NK-92 (cell line): ENCODE measurements around the gene RUNDC3A.
"Not testable (repeated sequence)": the region's sequence is repeated elsewhere in the genome, so short reads cannot be mapped to it uniquely, and the experiment has no call there.

ENCODE experiments used
- DNase-seq: peaks from one replicate; lab custom pipeline; 2025; ENCODE audit not compliant: unreplicated experiment; lab: John Stamatoyannopoulos, UW

Gene RUNDC3A

DNA sequence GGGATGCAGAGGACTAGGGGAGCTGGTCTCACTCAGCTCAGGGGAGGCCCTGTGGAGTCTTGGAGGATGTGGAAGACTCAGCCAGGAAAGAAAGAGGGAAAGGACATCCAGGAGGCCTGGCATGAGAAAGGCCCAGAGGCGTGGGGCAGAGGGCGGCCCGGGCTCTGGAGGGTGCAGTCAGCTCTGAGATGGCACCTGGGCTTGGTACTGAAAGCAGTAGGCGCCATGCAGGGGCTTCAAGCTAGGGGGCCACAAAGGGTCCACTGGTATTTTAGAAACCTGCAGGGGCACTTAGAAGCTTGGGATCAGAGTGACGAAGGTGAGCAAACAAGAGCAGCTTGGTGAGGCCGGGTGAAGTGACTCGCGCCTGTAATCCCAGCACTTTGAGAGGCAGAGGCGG is 49.7 kb downstream of the RUNDC3A start:
- DNase-seq, result no peak

GRCh38 chr17:44359006-44359405 is 50.6 kb downstream of the RUNDC3A start:
- DNase-seq, result no peak

GRCh38 chr17:44359458-44360143 is 51.2 kb downstream of the RUNDC3A start:
- DNase-seq, result no peak

DNA sequence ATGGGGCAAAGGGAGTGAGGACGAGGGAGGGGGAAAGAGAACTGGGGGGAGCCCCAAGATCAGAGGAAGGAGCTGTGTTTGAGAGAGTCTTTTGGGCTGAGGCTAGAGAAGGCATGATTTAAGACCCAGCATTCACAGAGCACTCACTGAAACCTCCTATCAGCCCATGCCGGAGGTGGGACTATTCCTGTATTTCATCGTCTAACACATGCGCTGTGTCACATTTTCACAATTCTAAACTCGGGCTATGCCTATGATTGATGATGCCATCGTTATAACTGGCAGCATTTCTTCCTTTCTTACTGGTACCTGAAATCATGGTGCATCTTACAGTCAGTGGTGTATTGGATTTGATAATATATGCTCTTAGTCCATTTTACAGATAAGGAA is 51.7 kb downstream of the RUNDC3A start:
- no peak for DNase-seq

GRCh38 chr17:44360826-44361225 is 52.4 kb downstream of the RUNDC3A start:
- no peak for DNase-seq

DNA sequence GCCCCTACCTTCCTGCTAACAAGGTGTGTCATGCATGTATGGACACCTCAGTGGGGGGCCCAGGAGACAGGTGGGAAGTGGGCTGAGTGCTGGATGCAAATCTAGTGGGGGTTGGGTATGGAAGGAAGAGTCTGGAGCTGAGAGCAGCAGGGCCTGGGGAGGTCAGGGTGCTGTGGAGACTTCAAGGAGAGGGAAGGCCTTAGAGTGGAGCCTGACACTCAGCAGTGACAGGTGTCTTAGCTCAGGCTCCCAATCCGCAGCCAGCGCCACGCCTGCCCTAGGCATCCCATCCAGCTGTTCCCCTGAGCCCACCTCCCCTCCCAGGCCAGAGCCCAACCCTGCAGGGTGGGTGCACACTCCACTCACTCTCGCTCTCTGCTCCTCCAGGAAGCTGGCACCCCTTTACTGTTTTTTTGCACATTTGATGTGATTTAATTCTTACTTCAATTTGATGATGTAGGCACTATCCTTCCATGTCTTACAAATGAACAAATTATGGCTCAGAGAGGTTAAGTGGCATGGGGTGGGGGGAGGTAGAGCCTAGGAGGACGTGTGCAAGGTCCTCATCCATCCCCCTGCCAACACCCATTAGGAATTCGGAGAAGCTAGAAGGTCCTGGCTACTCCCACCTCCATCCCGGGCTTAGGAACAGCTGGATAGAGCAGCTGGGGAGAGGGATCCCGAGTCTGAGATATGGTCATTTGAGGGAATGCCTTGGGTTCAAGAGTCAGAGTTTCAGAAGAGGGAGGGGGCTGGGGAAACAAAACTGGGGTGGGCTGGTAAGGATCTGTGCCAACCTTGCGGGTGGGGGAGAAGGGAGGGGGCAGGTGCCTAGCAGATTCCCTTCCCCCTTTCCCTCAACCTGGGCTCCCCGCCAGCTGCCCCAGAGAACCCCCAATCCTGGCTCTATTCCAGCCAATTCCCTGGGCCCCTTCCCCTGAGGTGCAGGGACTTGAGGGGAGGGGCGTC is 53.2 kb downstream of the RUNDC3A start:
- no peak for DNase-seq

DNA sequence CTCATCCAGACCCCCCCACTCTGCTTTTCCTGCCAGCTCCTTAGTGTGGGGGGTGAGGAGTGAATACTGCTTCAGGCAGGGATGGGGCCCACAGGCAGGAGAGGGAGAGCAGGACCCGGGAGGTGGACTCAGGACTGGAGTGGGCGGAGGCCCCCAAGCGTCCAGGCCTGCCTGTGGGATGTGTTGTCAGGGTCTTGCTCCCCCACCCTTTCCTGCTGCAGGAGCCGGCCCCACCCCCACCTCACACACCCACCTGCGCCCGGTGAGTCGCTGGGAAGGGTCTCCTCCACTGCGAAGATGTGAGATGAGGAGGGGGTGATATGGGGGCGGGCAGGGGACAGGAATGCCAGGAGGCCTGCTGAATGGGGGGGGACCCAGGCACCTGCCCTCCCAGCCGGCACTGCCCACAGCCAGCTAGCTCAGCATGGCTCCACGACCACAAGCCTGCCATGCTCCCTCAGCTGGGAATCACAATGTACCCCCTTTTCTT is 54.1 kb downstream of the RUNDC3A start:
- DNase-seq, result no peak

DNA sequence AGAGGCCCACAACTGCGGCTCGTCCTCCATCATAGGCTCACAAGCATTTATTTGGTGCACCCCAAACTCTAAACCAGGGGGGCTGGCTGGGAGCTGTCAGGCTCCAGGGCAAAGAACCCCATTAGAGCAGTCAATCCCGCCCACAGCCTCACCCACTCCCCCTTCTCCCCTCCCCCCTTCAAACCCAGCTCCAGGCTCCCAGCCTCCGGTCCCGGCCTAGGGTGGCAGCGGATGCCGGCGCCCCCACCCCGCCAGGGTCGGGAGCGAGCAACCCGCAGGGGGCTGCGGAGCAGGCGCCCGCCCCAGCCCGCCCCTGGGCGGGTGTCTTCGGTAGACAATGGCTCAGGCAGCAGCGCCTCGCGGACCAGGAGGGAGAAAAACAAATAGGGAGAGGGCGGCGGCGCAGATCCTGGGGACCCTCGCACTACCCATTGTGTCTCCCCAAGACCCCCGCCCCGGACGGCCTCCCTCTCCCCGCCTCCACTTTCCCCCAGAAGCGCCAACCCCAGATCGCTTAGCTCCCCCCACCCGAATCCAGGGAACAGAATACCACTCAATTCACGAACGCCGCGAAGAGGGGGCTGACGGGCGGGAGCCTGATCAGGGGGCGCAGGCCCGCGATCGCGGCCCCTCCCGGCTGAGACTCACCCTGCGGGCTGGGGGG is 54.7 kb downstream of the RUNDC3A start:
- DNase-seq, result no peak

- DNase-seq, result no peak
These were observed 55.3 kb downstream of the RUNDC3A start, which contains the start of gene FAM171A2 for GRCh38 chr17:44363613-44364159. Gene FAM171A2 (minus strand): TSS chr17:44363853. CDS start chr17:44363714, 139 bp downstream.

DNA sequence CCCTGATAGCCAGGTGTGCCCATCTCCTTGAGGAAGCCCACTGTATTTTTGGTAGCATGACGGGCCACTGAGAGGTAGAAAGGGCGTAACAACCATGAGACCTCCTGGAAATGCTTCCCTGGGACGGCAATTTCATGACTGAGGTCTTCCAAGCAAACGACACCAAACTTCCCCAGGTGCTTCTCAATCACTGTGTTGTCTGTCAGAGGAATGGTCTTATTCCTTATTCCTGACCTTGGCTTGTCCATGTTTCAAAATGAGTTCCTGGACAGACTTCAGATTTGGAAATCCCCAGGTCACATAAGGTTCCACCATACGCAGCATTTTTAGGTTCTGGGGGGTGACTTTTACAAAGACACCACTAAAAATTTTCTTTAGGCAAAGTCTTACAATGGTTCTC is 56.6 kb downstream of the RUNDC3A start:
- not testable (repeated sequence) for DNase-seq

- no peak for DNase-seq
These were observed 59.0 kb downstream of the RUNDC3A start for GRCh38 chr17:44367231-44367979.
